Peyer's patch (tissue), 4 donors: ENCODE measurements around the gene EPB41L4A.

Experiments
- CTCF ChIP-seq, 6 experiments: fragments of 450-650 bp in 4 of 6; fragments of 200-600 bp in 2 of 6; sonication (generic) in 1 of 6; IDR thresholded peaks; one replicate each; pipeline ENCODE4 v1.5.1; 2017 to 2019; ENCODE audit warnings: antibody characterized with exemption in 6 of 6, mild to moderate bottlenecking in 3 of 6, moderate library complexity in 1 of 6
- POLR2A ChIP-seq, 2 donors: fragments of 450-650 bp; IDR thresholded peaks; one replicate each; pipeline ENCODE4 v1.5.1; 2017; ENCODE audit warnings: antibody characterized with exemption in 2 of 2, mild to moderate bottlenecking in 2 of 2, moderate library complexity in 2 of 2

DNA sequence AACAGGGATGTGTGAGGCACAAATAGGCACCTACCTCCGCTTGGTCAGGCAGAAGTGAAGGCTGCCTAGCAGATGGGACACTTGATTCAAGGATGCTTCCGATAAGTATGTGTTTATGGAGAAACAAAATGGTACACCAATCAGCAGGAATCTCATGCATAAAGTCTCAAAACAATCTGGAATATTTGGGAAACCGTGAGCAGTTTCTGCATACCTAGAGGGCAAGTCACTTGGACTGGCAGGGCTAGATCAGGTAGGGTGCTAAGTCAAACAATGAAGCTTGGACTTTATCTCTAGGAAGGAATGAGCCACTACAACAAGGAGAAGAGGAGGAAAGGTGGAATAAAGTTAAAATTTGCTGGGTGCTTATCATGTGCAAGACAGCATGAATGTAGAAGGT is 5.5 kb downstream of the EPB41L4A start:
- TF ChIP-seq CTCF (IDR thresholded peaks at IDR 0.05): no peak
- TF ChIP-seq POLR2A (IDR thresholded peaks at IDR 0.05): no peak
